ENCODE results near the gene AIF1L.
A peak's percentile ranks its signal among the peaks of the same experiment; 100 is the strongest.

AIF1L gene

GRCh38 chr9:131078427-131079366, 17.6 kb upstream of the AIF1L start:
- no peak for DNase-seq (ENCODE audit: low spot score)

GRCh38 chr9:131080589-131080988, 15.7 kb upstream of the AIF1L start:
- DNase-seq (ENCODE audit: low spot score) = no peak

DNA sequence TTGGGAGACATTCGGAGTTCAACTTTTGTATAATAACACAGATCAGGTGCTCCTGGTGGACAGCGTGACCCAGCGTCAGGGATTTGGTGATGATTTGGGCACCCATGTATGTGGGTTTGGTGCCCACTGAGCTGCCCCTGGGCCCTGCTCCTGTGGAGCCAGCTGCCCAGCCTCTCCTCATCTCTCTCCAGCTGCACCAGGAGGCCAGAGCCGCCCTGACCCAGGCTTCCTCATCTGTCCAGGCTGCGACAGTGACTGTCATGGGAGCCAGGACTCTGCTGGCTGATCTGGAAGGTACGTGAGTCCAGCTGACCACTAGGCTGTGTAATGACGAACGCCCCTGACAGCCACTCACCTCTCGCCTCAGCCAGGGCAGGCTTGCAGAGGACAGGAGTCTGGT, 14.5 kb upstream of the AIF1L start:
- DNase-seq (ENCODE audit: low spot score) = no peak

DNA sequence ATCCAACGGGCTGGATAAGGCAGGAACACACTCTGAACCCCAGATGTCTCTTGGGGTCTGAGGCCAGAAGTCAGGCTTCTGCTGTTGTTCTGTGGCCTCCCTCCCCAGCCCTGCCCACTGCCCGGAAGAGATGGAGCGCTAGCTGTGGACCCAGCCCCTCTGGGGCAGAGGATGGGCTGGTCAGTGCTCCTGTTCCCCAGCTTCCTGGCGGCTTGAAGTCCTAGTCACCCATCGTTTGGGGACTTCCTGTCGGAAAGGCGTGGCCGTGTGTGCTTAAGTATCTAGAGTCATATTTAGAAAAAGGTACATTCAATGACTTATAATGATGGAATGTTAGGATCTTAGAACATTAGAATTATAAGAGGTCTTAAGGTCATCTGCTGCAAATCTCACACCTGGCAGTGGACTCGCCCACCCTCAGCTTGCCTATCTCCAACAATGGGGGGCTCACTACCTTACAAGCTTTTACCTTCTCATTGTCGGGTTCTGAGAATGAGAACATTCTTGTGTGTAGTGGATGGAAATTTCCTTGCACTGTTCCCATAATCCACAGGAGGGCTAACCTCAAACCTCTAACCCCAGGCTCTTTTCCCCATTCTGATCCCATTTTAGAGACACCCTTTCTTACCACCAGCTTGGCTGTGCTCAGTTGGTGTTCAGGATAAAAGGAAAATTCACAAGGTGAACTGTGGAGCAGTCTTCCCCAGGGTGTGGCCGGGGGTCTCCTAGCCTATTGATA, 13.4 kb upstream of the AIF1L start:
- no peak for DNase-seq (ENCODE audit: low spot score)

- DNase-seq (ENCODE audit: low spot score) = no peak
These were observed 11.5 kb upstream of the AIF1L start for GRCh38 chr9:131084661-131085369.

GRCh38 chr9:131085370-131086122, 10.8 kb upstream of the AIF1L start:
- no peak for DNase-seq (ENCODE audit: low spot score)

- no peak for DNase-seq (ENCODE audit: low spot score)
These were observed 8.9 kb upstream of the AIF1L start for GRCh38 chr9:131087354-131087893.

DNA sequence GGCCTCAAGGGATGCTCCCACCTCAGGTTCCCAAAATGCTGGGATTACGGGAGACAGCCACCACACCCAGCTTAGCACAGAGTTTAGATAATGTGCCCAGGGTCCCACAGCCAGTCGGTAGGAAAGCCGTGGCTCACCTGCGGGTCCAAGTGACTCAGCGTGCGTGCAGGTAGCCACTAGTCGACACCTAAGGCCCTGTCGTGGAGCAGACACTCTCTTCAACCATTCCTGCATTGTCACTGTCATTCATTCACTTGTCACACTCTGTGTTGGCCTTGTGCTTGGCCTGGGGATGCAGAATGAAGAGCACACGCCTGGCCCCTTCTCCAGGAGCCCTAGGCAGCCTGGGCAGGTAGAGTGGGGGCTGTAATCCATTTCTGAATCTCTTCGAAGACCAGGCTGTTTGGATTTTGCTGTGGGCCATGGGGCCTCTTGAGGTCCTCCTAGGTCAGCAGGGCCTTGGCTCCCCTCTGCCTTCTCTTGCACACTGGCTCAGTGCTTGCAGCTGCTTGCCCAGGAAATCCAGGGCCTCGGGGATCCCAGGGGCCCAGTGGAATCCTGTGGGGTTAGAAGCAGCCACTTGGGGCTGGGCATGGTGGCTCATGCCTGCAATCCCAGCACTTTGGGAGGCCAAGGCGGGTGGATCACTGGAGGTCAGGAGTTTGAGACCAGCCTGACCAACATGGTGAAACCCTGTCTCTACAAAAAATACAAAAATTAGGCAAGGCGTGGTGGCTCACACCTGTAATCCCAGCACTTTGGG, 6.1 kb upstream of the AIF1L start:
- no peak for DNase-seq (ENCODE audit: low spot score)

DNA sequence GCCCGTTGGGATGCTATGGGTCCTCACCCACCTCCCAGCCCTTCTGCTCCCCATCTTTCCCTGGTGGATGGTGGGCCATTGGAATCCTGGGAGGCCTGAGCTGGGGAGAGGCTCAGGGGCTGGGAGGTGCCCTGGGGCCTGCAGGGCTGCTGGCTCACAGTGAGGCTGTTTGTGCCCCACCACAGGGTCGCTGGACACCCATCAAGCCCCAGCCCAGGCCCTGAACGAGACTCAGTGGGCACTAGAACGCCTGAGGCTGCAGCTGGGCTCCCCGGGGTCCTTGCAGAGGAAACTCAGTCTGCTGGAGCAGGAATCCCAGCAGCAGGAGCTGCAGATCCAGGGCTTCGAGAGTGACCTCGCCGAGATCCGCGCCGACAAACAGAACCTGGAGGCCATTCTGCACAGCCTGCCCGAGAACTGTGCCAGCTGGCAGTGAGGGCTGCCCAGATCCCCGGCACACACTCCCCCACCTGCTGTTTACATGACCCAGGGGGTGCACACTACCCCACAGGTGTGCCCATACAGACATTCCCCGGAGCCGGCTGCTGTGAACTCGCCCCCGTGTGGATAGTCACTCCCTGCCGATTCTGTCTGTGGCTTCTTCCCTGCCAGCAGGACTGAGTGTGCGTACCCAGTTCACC, 4.9 kb upstream of the AIF1L start:
- DNase-seq (ENCODE audit: low spot score) = no peak

GRCh38 chr9:131092030-131092429, 4.3 kb upstream of the AIF1L start:
- DNase-seq (ENCODE audit: low spot score) = no peak

- DNase-seq (ENCODE audit: low spot score) = no peak
These were observed 3.5 kb upstream of the AIF1L start for GRCh38 chr9:131092548-131093440.

DNA sequence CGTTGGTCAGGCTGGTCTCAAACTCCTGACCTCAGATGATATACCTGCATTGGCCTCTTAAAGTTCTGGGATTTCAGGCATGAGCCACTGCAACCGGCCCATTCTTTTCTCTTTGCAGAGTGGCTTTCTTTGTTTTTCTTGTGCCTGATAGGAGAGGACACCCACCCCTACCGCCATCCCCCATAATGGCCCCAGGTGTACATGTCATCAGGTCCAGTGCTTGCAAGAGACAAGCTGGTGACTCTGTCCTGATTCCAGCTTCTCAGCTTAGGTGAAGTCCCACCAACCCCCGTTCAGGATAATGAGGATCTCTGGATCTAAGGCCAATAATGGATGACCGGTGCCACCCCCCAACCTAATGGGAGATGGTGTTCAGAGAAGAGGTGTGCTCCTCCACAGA, 2.3 kb upstream of the AIF1L start:
- DNase-seq (ENCODE audit: low spot score) = no peak

- DNase-seq (ENCODE audit: low spot score) = peak; percentile 95
These were observed 1.7 kb upstream of the AIF1L start for GRCh38 chr9:131094622-131095021.

GRCh38 chr9:131095666-131096268, 564 bp upstream of the AIF1L start:
- no peak for DNase-seq (ENCODE audit: low spot score)

DNA sequence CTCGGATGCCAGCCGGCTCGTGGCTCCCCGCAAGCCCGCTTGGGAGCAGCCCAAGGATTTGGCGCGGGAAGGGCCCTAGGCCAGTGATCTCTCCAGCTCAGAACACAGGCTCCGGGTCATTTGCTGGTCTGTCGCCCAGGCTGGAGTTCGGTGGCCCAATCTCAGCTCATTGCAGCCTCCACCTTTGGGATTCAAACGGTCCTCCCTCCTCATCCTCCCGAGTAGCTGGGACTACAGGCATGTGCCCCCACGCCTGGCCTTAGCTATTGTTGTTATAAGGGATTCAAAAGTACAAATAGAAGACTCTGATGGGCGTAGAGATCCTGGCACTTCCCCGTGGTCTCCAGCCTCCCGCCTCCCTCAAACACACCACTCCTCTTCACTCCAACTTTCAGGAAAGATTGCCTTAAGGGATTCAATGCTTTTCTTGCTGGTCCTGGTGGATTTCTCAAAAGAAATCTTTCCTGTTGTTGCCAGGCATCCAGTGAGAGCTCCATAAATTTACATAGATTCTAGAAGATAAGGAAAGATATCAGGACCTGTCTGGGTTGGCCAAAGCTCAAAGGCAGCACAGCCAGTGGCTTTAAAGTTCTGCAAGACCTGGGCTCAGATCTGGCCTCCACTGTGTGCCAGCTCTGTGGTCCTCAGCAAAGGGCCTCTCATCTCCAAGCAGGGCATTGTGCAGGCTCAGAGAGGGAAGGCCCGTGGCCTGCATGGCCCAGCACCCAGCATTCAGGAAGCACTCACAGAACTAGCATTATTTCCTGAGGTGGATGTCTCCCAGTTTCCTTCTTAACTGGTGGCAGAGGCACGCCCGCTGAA, 1.0 kb downstream of the AIF1L start:
- no peak for DNase-seq (ENCODE audit: low spot score)

GRCh38 chr9:131097948-131098278, 1.6 kb downstream of the AIF1L start:
- no peak for DNase-seq (ENCODE audit: low spot score)

DNA sequence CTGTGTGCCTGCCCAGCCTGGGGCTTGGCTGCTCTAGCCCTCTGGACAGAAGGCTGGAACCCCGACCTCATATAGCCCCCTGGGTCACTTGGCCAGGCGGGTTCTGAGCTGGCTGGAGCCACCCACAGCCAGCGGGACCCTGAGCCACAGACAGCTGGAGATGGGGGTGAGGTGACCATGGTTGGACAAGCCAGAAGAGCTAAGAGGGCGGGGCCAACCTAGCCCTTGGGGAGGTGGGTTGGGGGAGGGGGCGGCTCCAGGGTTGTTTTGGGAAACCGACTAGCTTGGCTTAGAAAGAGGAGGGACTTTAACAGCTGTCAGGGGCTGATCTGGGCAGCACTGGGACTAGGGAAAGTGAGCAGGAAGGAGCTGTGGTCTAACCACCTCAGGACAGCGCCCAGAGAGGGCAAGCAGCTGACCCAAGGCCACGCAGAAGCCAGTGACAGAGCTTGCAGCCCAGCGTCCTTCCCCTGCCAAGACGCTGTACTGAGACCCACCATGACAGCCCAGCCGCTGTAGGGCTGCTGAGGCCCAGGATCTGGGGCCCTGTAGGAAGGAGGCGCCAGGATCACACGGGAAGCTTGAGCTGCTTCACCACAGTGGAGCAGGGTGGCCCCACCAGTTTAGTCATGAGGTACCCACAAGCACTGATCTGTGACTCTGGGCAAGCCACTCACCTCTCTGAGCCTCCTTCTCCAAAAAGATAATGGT, 2.2 kb downstream of the AIF1L start:
- no peak for DNase-seq (ENCODE audit: low spot score)
